Suppressor macrophage treated with lipopolysaccharide for 4 hours (primary cell): Measurements from ENCODE around the gene FDXR.

Experiments
- DNase-seq: peaks from one replicate; pipeline ENCODE4 v3.0.0-alpha.2; 2020

FDXR gene

GRCh38 chr17:74831444-74832146, 41.2 kb downstream of the FDXR start:
- no peak for DNase-seq

GRCh38 chr17:74830861-74831260, 41.9 kb downstream of the FDXR start:
- DNase-seq = no peak

GRCh38 chr17:74827800-74828199, 45.0 kb downstream of the FDXR start:
- no peak for DNase-seq

GRCh38 chr17:74825952-74826719, 46.7 kb downstream of the FDXR start:
- no peak for DNase-seq

DNA sequence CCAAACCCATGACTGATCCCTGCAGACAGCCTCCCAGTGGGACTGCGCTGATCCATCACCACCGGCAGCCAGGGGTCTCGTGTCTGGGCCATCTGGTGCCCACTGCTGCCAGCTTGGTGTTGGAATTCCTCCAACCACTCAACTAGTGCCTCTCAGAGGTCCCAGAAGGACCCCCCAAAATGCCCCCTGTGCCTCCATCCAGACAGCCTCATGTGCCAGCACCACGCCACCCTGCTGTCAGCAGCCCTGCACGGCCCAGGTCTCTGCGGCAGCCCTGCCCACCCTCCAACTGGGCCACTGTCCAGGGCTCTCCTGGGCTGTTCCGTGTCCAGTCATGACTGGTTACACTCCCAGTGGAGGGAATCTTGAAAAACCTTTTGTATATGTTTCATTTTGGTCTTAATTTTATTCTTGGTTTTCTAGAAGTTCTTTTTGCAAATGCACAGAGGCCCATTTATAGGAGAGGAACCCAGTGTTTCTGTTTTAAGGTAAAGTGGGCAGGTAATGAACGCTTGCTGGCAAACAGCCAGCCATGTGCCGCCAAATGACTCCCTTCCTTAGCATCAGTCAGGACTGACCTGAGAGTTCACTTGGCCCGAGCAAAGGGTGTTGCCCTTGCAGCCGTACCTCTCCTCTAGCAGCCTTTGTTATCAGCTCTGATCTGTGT, 47.7 kb downstream of the FDXR start:
- DNase-seq = no peak

DNA sequence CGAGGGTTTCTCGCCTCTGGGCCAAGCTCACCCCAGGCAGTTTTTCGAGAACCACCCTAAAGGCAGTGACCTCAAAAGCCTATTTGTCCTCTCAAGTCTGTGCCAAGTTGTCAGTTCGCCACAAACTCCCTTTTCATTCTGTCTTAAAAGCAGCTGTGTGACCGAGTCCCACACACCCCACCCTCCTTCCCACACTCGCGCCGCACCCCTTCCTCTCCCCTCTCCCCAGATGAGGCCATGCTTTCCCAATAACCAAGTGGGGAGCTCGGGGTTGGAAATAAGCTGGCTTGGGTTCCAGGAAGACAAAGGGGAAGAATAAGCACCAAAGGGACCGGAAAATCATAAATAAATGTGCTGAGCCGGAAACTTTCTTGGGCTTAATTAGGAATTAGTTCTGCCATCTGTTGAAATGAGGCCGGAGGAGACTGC, 49.8 kb downstream of the FDXR start:
- DNase-seq = no peak

DNA sequence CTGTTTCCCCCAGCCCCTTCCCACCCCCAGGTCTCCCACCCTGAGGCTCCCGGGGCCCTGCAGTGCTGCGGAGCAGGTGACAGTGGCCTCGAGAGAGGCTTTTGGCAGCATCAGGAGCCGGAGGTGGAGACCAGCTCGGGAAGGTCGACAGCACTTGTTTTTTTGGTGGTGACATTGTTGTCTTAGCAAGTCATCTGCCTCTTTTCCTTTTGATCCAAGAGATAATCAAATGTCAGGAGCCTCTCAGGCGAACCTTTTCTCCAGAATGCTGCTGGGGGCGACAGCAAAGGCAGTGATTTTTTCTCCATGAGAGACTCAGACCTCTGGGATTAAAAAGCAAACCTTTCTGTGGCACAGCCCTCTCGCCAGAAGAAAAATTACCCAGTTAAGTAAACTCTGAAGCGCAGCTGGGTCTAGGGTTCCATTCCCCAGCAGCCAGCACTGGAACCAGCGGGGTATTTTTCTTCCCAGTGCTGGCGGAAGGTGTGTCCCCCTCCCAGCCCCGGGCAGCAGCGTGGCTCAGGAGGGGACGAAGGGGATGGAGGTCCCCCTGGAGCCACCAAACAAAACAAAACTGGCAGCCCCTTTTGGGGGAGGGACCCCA, 50.4 kb downstream of the FDXR start:
- DNase-seq = no peak

DNA sequence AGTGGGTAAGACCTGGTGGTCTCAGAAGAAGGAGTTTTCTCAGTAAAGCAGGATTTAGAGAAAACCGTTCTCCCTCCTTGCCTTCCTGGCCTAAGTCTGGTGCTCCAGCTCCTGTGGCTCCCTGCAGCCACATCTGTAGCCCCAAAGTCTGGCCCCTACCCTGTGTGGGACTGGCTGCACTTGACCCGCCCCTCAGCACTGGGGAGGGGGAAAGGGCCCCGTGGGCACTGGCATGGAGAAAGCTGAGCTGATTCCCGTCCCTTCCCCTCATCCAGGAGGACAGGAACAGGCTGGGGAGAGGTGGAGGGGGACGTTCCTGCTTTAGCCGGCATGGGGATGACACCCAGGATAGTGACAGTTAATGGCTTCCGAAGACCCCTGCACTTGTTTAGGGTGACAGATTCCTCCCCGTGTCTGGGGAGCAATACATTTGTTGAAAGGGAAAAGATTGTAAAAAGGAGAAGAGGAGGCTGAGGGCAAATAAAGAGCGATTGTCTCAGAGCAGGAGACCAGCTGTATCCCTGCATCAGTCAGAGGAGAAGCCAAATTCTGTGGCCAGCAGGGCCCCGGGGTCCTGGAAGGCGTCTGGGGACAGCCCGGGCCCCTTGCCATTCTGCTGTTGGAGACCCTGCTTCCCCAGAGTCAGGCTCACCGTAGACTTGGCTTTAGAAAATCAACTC, 51.0 kb downstream of the FDXR start:
- no peak for DNase-seq

- no peak for DNase-seq
Observed at GRCh38 chr17:74819801-74820436, 52.9 kb downstream of the FDXR start.

DNA sequence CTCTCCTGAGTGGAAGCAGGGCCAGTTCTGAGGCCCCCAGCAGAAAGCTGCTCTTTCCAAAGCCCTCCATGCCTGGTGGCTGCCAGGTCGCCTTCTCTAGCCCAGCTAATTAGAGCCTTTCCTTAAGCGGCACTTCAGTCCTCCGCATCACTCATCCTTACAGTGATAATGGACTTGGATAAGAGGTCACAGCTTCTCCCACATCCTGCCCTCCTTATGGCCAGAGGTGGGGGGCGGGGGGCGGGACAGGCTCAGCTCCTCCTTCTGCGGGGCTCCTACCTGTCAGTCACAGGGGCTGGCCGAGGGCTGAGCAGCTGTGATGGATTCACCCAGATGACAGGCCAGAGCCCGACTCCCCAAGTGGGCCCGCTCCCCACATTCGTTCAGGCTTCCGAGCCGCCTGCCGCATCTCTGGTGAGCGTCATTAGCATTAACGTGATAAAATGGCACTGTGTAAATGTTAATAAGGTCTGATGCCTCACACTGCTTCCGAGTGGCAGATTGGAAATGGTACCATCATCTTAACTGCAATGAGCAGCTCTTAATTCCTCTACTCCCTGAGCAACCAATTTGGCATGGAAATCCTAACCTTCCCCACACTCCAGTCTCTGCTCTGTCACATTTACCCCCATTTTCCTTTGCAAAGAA, 54.4 kb downstream of the FDXR start:
- DNase-seq = no peak

- DNase-seq = no peak
Observed at GRCh38 chr17:74816905-74817620, 55.7 kb downstream of the FDXR start.

DNA sequence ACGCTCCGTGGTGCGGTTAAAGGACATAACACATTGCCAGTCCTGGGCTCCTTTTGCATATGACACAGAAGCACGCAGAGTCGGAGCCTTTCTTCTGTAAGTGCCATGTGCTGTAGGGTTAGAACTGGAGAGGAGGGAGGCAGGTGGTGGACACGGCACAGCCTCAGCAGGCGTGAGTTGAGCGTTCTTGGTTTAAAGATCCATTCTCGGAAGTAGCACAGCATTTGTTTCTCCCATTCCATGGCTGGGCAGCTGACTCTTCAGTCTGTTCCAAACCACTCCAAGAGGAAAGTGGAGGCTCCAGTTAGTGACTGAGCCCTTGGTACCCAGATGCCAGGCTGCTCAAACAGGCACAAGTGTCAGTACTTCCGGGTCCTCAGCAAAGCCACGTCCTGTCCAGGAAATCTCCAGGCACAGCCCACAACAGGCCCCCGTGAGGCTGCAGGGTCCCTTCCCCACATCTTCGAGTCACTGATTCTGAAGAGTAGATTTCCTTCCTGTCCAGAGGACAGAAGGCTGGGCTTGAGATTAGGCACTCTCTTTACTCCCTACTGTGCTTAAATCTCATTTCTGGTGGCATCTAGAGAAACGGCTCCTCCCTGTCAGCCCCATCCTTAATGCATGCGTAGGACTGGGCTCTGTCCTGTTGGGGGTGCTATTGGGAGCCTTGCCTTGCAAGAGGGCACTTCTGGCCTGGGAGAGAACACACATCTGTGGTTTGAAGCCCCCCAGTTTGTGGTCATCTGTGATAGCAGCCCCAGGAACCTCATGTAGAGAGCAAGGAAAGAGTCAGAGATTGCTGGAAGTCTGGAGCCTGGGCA, 57.0 kb downstream of the FDXR start:
- DNase-seq = no peak

DNA sequence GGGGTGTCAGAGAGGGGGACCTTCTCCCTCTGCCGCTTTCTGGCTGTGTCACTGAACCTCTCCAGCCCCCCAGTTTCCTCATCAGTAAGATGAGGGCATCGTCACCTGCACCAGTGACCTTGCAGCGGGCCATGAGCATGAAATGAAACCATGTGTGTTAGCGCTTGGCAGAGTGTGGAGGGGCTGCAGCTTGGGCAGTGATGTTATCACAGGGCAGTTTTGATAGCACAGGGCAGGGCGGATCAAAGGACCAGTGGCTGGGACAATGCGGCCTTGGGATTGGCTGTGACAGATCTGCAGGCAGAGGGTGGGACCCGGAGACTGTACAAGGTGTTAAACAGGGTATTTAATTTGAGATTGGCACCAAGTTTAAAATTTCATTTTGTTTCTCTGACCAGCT, 57.7 kb downstream of the FDXR start:
- no peak for DNase-seq

DNA sequence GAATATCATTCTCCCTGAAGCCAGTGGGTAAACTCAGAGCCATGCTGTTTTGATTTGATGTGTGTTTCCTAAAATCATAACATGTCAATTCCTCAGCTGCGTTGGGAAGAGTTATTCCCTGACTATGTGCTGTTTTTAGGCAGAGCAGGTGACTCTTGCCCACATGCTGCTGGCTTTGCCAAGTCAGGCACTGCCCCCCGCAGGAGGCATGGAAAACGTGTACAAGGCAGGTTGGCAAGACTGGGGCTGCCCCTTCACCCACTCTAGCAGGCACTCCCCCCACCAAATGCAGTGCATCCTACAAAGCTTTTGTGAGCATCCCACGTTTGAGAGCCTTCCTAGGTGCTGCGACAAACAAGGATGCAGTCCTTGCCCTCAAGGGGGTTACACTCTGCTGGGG, 58.3 kb downstream of the FDXR start:
- DNase-seq = no peak
